ENCODE measurements around the gene IRX5.

DNA sequence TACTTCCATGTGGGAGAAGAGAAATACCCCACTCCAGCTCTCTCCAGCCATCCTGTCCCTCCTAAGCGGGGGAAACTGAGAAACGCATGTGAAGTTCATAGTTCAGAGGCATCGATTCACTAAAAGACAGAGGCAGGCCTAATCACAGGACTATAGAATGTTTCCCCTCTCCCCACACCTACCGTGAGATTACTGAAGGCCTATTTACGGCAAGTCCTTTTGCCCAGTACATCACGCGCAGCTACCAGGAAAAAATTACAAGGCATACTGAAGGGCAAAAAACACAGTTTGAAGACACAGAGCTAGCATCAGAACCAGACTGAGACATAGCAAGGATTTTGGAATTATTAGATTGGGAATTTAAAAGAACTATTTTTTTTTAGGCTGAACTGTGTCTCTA is 29.1 kb upstream of the IRX5 start:
- TF ChIP-seq EZH2 (IDR thresholded peaks at IDR 0.05) (no peak), ZNF274 (IDR thresholded peaks at IDR 0.05; ENCODE audit: low read depth, low read length) (no peak), SP1 (IDR thresholded peaks at IDR 0.05; ENCODE audit: low read depth) (no peak), YY1 (IDR thresholded peaks at IDR 0.05; ENCODE audit: extremely low read depth, insufficient replicate concordance, low read depth, low read length) (no peak), POLR2AphosphoS5 (IDR thresholded peaks at IDR 0.05; ENCODE audit: low read depth, low read length) (no peak)
- TF ChIP-seq, protein P1, sequence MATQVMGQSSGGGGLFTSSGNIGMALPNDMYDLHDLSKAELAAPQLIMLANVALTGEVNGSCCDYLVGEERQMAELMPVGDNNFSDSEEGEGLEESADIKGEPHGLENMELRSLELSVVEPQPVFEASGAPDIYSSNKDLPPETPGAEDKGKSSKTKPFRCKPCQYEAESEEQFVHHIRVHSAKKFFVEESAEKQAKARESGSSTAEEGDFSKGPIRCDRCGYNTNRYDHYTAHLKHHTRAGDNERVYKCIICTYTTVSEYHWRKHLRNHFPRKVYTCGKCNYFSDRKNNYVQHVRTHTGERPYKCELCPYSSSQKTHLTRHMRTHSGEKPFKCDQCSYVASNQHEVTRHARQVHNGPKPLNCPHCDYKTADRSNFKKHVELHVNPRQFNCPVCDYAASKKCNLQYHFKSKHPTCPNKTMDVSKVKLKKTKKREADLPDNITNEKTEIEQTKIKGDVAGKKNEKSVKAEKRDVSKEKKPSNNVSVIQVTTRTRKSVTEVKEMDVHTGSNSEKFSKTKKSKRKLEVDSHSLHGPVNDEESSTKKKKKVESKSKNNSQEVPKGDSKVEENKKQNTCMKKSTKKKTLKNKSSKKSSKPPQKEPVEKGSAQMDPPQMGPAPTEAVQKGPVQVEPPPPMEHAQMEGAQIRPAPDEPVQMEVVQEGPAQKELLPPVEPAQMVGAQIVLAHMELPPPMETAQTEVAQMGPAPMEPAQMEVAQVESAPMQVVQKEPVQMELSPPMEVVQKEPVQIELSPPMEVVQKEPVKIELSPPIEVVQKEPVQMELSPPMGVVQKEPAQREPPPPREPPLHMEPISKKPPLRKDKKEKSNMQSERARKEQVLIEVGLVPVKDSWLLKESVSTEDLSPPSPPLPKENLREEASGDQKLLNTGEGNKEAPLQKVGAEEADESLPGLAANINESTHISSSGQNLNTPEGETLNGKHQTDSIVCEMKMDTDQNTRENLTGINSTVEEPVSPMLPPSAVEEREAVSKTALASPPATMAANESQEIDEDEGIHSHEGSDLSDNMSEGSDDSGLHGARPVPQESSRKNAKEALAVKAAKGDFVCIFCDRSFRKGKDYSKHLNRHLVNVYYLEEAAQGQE (IDR thresholded peaks at IDR 0.05; ENCODE audit: low read depth), result no peak
- TF ChIP-seq, protein P2, sequence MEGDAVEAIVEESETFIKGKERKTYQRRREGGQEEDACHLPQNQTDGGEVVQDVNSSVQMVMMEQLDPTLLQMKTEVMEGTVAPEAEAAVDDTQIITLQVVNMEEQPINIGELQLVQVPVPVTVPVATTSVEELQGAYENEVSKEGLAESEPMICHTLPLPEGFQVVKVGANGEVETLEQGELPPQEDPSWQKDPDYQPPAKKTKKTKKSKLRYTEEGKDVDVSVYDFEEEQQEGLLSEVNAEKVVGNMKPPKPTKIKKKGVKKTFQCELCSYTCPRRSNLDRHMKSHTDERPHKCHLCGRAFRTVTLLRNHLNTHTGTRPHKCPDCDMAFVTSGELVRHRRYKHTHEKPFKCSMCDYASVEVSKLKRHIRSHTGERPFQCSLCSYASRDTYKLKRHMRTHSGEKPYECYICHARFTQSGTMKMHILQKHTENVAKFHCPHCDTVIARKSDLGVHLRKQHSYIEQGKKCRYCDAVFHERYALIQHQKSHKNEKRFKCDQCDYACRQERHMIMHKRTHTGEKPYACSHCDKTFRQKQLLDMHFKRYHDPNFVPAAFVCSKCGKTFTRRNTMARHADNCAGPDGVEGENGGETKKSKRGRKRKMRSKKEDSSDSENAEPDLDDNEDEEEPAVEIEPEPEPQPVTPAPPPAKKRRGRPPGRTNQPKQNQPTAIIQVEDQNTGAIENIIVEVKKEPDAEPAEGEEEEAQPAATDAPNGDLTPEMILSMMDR (IDR thresholded peaks at IDR 0.05 in 2 of 3, conservative IDR thresholded peaks at IDR 0.05 in 1 of 3; ENCODE audit: borderline replicate concordance in 1 of 3, insufficient read depth in 1 of 3, low read depth in 2 of 3, low read length in 2 of 3), result no peak
